Stimulated activated CD8-positive, alpha-beta memory T cell treated with anti-CD3 and anti-CD28 coated beads, Interleukin-4, amount 100 ng/mL, for 4 hours (primary cell): ENCODE data around the gene CC2D2B.
A peak's percentile ranks its signal among the peaks of the same experiment; 100 is the strongest.
"Not testable (repeated sequence)": the region's sequence is repeated elsewhere in the genome, so short reads cannot be mapped to it uniquely, and the experiment has no call there.

ENCODE experiments used
- DNase-seq, 2 donors: peaks; one replicate each; pipeline ENCODE4 v3.0.0-alpha.2; 2020; ENCODE audit warnings: low read depth in 2 of 2, low spot score in 1 of 2

The CC2D2B gene

GRCh38 chr10:96014473-96015102 is 106.8 kb downstream of the CC2D2B start:
- DNase-seq, result no peak

GRCh38 chr10:96017191-96017687 is 109.5 kb downstream of the CC2D2B start:
- DNase-seq, result peak in 1 of 2 donors; percentile 1

GRCh38 chr10:96021332-96021731 is 113.6 kb downstream of the CC2D2B start:
- DNase-seq, result no peak

GRCh38 chr10:96022739-96023138 is 115.0 kb downstream of the CC2D2B start:
- DNase-seq, result no peak

- no peak for DNase-seq
Measured at GRCh38 chr10:96023168-96023567, 115.4 kb downstream of the CC2D2B start.

- DNase-seq, result no peak
Measured at GRCh38 chr10:96025566-96025965, 117.8 kb downstream of the CC2D2B start.

GRCh38 chr10:96034625-96035024 is 126.8 kb downstream of the CC2D2B start:
- DNase-seq, result no peak

GRCh38 chr10:96038476-96039387 is 131.0 kb downstream of the CC2D2B start:
- no peak for DNase-seq

- no peak for DNase-seq
Measured at GRCh38 chr10:96041146-96041545, 133.4 kb downstream of the CC2D2B start.

GRCh38 chr10:96043033-96043892 is 135.5 kb downstream of the CC2D2B start, which contains the start of gene CCNJ:
Gene CCNJ, plus strand, starts transcription at chr10:96043583. Its CDS starts 811 bp downstream, at chr10:96044394.
- DNase-seq, result peak; percentile 49 to 68

- peak; percentile 14 to 18 for DNase-seq
Measured at GRCh38 chr10:96043893-96044715, 136.3 kb downstream of the CC2D2B start.

- no peak for DNase-seq
Measured at GRCh38 chr10:96044736-96045135, 137.0 kb downstream of the CC2D2B start.

- no peak for DNase-seq
Measured at GRCh38 chr10:96046546-96046945, 138.8 kb downstream of the CC2D2B start.

- no peak for DNase-seq
Measured at GRCh38 chr10:96047004-96047649, 139.4 kb downstream of the CC2D2B start.

GRCh38 chr10:96047925-96048324 is 140.2 kb downstream of the CC2D2B start:
- not testable (repeated sequence) for DNase-seq

GRCh38 chr10:96049340-96049739 is 141.6 kb downstream of the CC2D2B start:
- DNase-seq, result no peak

- DNase-seq, result no peak
Measured at GRCh38 chr10:96053985-96054384, 146.2 kb downstream of the CC2D2B start.

- no peak for DNase-seq
Measured at GRCh38 chr10:96056787-96057186, 149.0 kb downstream of the CC2D2B start.

- no peak for DNase-seq
Measured at GRCh38 chr10:96061232-96061631, 153.5 kb downstream of the CC2D2B start.

- no peak for DNase-seq
Measured at GRCh38 chr10:96072674-96073073, 164.9 kb downstream of the CC2D2B start.
